IMR-90 (cell line): ENCODE data around the gene SPON1. TPM values are rescaled to one million over a fixed set of nuclear protein-coding genes. Genes with fewer than 3 reads are reported as not detected.

Experiments
- ATAC-seq: fragments of 200-7000 bp; cut with Tn5 transposase; 2 replicates; pipeline ENCODE4 v1.9.1; 2020; ENCODE audit warnings: low read depth, mild to moderate bottlenecking, moderate library complexity
- BruUV-seq: library from RNA; stranded (reverse); fragments of 400-500 nt; replicated peaks from 2 replicates; lab custom pipeline; 2021; lab: Mats Ljungman, UMichigan
- CTCF ChIA-PET: fragments of 300-600 bp; formaldehyde crosslinking; extraction: SDS; loops from one replicate; lab custom pipeline; 2021; ENCODE audit warnings: antibody characterized with exemption; lab: Yijun Ruan, JAX
- POLR2A ChIA-PET: fragments of 300-600 bp; sonication (Branson Sonifier 250); formaldehyde crosslinking; loops from one replicate; lab custom pipeline; 2022; ENCODE audit warnings: antibody characterized with exemption; ENCODE audit not compliant: unreplicated experiment; lab: Charles Lee
- DNase-seq: peaks from one replicate; pipeline ENCODE4 v3.0.0; 2013
- H2AFZ ChIP-seq: replicated peaks from 2 replicates; pipeline ENCODE3; 2013; ENCODE audit warnings: low read length, mild to moderate bottlenecking; ENCODE audit not compliant: poor library complexity
- H2AK5ac ChIP-seq: 2 replicates; pipeline ENCODE4 v1.6.1; 2013; ENCODE audit warnings: low read depth, low read length, inconsistent platforms
- H2AK9ac ChIP-seq: replicated peaks from 2 replicates; pipeline ENCODE3; 2013; ENCODE audit warnings: mild to moderate bottlenecking, low read depth, low read length, moderate library complexity; ENCODE audit not compliant: poor library complexity
- H2BK120ac ChIP-seq: 2 replicates; pipeline ENCODE4 v1.6.1; 2013; ENCODE audit warnings: low read depth, low read length, inconsistent platforms
- H2BK15ac ChIP-seq: 3 replicates; pipeline ENCODE4 v1.6.1; 2013; ENCODE audit warnings: low read depth, low read length, inconsistent platforms
- H2BK20ac ChIP-seq: 2 replicates; pipeline ENCODE4 v1.6.1; 2013; ENCODE audit warnings: low read depth, mild to moderate bottlenecking, inconsistent platforms, low read length, moderate library complexity
- H2BK5ac ChIP-seq: 2 replicates; pipeline ENCODE4 v1.6.1; 2013; ENCODE audit warnings: mild to moderate bottlenecking, low read depth, low read length, inconsistent platforms; ENCODE audit not compliant: poor library complexity, severe bottlenecking
- H3K14ac ChIP-seq: replicated peaks from 2 replicates; pipeline ENCODE4 v1.6.1; 2013; ENCODE audit warnings: low read depth, low read length, inconsistent platforms
- H3K18ac ChIP-seq: 2 replicates; pipeline ENCODE4 v1.6.1; 2013; ENCODE audit warnings: low read depth, low read length, control low read depth
- H3K23ac ChIP-seq: 2 replicates; pipeline ENCODE4 v1.6.1; 2013; ENCODE audit warnings: low read depth, low read length, inconsistent platforms
- H3K27ac ChIP-seq: 2 replicates; pipeline ENCODE4 v1.5.1; 2013; ENCODE audit warnings: mild to moderate bottlenecking, control low read depth, low read length; ENCODE audit not compliant: insufficient read depth
- H3K27me3 ChIP-seq: 2 replicates; pipeline ENCODE4 v1.6.1; 2013; ENCODE audit warnings: low read length; ENCODE audit not compliant: control insufficient read depth, insufficient read depth
- H3K36me3 ChIP-seq: 2 replicates; pipeline ENCODE4 v1.6.1; 2013; ENCODE audit warnings: low read length, mixed read lengths; ENCODE audit not compliant: control insufficient read depth, insufficient read depth
- H3K4ac ChIP-seq: 2 replicates; pipeline ENCODE4 v1.6.1; 2013; ENCODE audit warnings: low read depth, low read length, inconsistent platforms
- H3K4me1 ChIP-seq: 2 replicates; pipeline ENCODE4 v1.6.1; 2013; ENCODE audit warnings: low read length, mixed read lengths; ENCODE audit not compliant: control insufficient read depth, insufficient read depth
- H3K4me2 ChIP-seq: 2 replicates; pipeline ENCODE4 v1.6.1; 2013; ENCODE audit warnings: low read depth, mild to moderate bottlenecking, control low read depth, low read length, moderate library complexity
- H3K4me3 ChIP-seq: 2 replicates; pipeline ENCODE4 v1.5.1; 2013; ENCODE audit warnings: low read depth, mild to moderate bottlenecking, control low read depth, low read length, moderate library complexity; ENCODE audit not compliant: insufficient read depth
- H3K56ac ChIP-seq: 2 replicates; pipeline ENCODE4 v1.6.1; 2013; ENCODE audit warnings: low read length, inconsistent platforms; ENCODE audit not compliant: insufficient read depth; ENCODE audit errors: extremely low read depth
- H3K79me1 ChIP-seq, 2 experiments: 2 replicates each; pipeline ENCODE4 v1.6.1; 2013; ENCODE audit warnings: low read length in 2 of 2, inconsistent platforms in 1 of 2, low read depth in 1 of 2
- H3K9ac ChIP-seq: 2 replicates; pipeline ENCODE4 v1.6.1; 2013; ENCODE audit warnings: low read depth, low read length, control low read depth
- H3K9me1 ChIP-seq: 2 replicates; pipeline ENCODE4 v1.6.1; 2013; ENCODE audit warnings: low read length, inconsistent platforms; ENCODE audit not compliant: insufficient read depth
- H3K9me3 ChIP-seq: 2 replicates; pipeline ENCODE4 v1.6.1; 2013; ENCODE audit warnings: low read length; ENCODE audit not compliant: control insufficient read depth, insufficient read depth
- H4K20me1 ChIP-seq: 2 replicates; pipeline ENCODE4 v1.6.1; 2013; ENCODE audit warnings: low read length, inconsistent platforms; ENCODE audit not compliant: insufficient read depth
- H4K5ac ChIP-seq: 2 replicates; pipeline ENCODE4 v1.6.1; 2013; ENCODE audit warnings: mild to moderate bottlenecking, low read depth, low read length, control low read depth
- H4K8ac ChIP-seq, 2 experiments: 2 replicates each; pipeline ENCODE4 v1.6.1; 2013; ENCODE audit warnings: low read depth in 2 of 2, low read length in 2 of 2, control low read depth in 1 of 2, inconsistent platforms in 1 of 2
- H4K91ac ChIP-seq: 2 replicates; pipeline ENCODE4 v1.6.1; 2013; ENCODE audit warnings: low read depth, low read length, inconsistent platforms; ENCODE audit not compliant: insufficient read depth
- BHLHE40 ChIP-seq: fragments of 150-350 bp; IDR thresholded peaks from 2 replicates; pipeline ENCODE4 v1.6.1; 2016; ENCODE audit warnings: mild to moderate bottlenecking, low read depth, low read length
- CEBPB ChIP-seq: IDR thresholded peaks from 2 replicates; pipeline ENCODE4 v1.6.1; 2012; ENCODE audit warnings: low read depth, low read length, improper control_type of control experiment
- CHD1 ChIP-seq: IDR thresholded peaks from 2 replicates; pipeline ENCODE4 v1.6.1; 2012; ENCODE audit warnings: low read depth, low read length, improper control_type of control experiment
- FOS ChIP-seq: fragments of 150-350 bp; IDR thresholded peaks from 2 replicates; pipeline ENCODE4 v1.6.1; 2016; ENCODE audit warnings: low read depth, low read length
- RAD21 ChIP-seq: IDR thresholded peaks from 2 replicates; pipeline ENCODE4 v1.6.1; 2012; ENCODE audit warnings: low read length, improper control_type of control experiment
- RCOR1 ChIP-seq: IDR thresholded peaks from 2 replicates; pipeline ENCODE4 v1.6.1; 2012; ENCODE audit warnings: mild to moderate bottlenecking, low read length, improper control_type of control experiment; ENCODE audit not compliant: insufficient replicate concordance
- RFX5 ChIP-seq: IDR thresholded peaks from 2 replicates; pipeline ENCODE4 v1.8.0; 2012; ENCODE audit warnings: low read depth, mild to moderate bottlenecking, low read length, moderate library complexity
- SMC3 ChIP-seq: fragments of 150-350 bp; IDR thresholded peaks from 2 replicates; pipeline ENCODE4 v1.6.1; 2016; ENCODE audit warnings: low read depth, mild to moderate bottlenecking, antibody characterized with exemption, low read length, moderate library complexity
- WGBS, 2 experiments: methylation state at CpG; one replicate each; pipeline versions ENCODE4 v1.1.5 to v1.1.7; 2013; ENCODE audit warnings: missing lambda C conversion rate in 2 of 2; ENCODE audit not compliant: insufficient read length in 1 of 2; ENCODE audit errors: extremely low coverage in 2 of 2; 5-methylcytosine and 5-hydroxymethylcytosine counted together
- dilution Hi-C: fragments of 300-500 bp; cut with HindIII; formaldehyde crosslinking; loops from one replicate; pipeline ENCODE4 v1.14.3; 2018; ENCODE audit warnings: low sequenced_read_pairs; ENCODE audit not compliant: unreplicated experiment
- in situ Hi-C: fragments of 300-500 bp; cut with MboI; formaldehyde crosslinking; loops from 3 replicates; pipeline ENCODE4 v1.14.3; 2019; ENCODE audit warnings: low sequenced_read_pairs, inconsistent platforms, mixed read lengths
- intact Hi-C: fragments of 100-400 bp; cut with micrococcal nuclease; formaldehyde crosslinking; loops from 2 replicates; pipeline ENCODE4 v1.10.0; 2022
- polyA plus RNA-seq, 3 experiments: library from polyadenylated mRNA; depleted of rRNA; stranded (reverse); fragments of >200 nt; gene quantifications; 2 replicates each; pipeline ENCODE4 v1.2.3, GENCODE V29; 2012; ENCODE audit warnings: low replicate concordance in 1 of 3
- total RNA-seq: library from RNA; depleted of rRNA; stranded (reverse); fragments of >200 nt; gene quantifications from 2 replicates; pipeline ENCODE4 v1.2.3, GENCODE V29; 2012
- TF ChIP-seq, protein P1 (sequence below): fragments of 150-350 bp; IDR thresholded peaks from 2 replicates; pipeline ENCODE4 v1.6.1; 2017; ENCODE audit warnings: mild to moderate bottlenecking, antibody characterized with exemption, low read length, low read depth
- TF ChIP-seq, protein P2 (sequence below): conservative IDR thresholded peaks from 2 replicates; pipeline ENCODE4 v1.5.1; 2012; ENCODE audit warnings: mild to moderate bottlenecking, low read depth, low read length, improper control_type of control experiment

SPON1 gene
- total and polyA plus RNA-seq, 2 of the 4 experiments (the other 2 are of a cell fraction), result 0.62 to 0.72 TPM

DNA sequence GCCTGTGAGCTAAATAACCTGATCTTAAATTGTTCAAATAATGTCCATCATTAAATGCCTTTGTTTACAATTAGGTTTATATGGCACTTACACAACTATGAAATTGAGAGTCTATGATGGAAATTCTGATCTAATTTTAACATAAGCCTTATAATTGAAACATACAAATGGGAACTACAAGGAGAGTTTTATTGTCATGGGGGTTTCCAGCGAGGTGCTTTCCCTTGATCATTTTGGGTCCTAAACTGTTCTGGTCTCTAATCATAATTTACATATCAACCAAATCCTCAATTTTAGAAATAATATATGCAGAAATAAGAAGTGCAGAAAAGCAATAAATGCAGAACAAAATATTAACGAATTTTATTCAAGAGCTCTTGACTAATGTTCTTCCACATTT, 351.6 kb downstream of the SPON1 start:
- no peak overlapping the region for H3K4me2 ChIP-seq
- H3K23ac ChIP-seq, result no peak overlapping the region
- TF ChIP-seq, protein P1, sequence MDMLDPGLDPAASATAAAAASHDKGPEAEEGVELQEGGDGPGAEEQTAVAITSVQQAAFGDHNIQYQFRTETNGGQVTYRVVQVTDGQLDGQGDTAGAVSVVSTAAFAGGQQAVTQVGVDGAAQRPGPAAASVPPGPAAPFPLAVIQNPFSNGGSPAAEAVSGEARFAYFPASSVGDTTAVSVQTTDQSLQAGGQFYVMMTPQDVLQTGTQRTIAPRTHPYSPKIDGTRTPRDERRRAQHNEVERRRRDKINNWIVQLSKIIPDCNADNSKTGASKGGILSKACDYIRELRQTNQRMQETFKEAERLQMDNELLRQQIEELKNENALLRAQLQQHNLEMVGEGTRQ, result no peak
- TF ChIP-seq RAD21, result no peak
- TF ChIP-seq RCOR1, result no peak
- no peak for TF ChIP-seq BHLHE40
- TF ChIP-seq SMC3, result no peak
- TF ChIP-seq, protein P2, sequence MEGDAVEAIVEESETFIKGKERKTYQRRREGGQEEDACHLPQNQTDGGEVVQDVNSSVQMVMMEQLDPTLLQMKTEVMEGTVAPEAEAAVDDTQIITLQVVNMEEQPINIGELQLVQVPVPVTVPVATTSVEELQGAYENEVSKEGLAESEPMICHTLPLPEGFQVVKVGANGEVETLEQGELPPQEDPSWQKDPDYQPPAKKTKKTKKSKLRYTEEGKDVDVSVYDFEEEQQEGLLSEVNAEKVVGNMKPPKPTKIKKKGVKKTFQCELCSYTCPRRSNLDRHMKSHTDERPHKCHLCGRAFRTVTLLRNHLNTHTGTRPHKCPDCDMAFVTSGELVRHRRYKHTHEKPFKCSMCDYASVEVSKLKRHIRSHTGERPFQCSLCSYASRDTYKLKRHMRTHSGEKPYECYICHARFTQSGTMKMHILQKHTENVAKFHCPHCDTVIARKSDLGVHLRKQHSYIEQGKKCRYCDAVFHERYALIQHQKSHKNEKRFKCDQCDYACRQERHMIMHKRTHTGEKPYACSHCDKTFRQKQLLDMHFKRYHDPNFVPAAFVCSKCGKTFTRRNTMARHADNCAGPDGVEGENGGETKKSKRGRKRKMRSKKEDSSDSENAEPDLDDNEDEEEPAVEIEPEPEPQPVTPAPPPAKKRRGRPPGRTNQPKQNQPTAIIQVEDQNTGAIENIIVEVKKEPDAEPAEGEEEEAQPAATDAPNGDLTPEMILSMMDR, result no peak
- TF ChIP-seq CEBPB, result no peak
- no peak for TF ChIP-seq FOS
- TF ChIP-seq RFX5, result no peak
- no peak for TF ChIP-seq CHD1
- H3K4me1 ChIP-seq, result peaks cover 26% of the 10 kb centered on the region
- no TSS peak for BruUV-seq
- no peak overlapping the region for H4K91ac ChIP-seq
- no peak overlapping the region for H4K5ac ChIP-seq
- H2BK5ac ChIP-seq, result no peak overlapping the region
- H2BK20ac ChIP-seq, result no peak overlapping the region
- H3K18ac ChIP-seq, result no peak overlapping the region
- H2AK9ac ChIP-seq, result no peak overlapping the region
- H3K9me1 ChIP-seq, result peaks cover 28% of the 10 kb centered on the region
- peaks cover 27 to 80% of the 10 kb centered on the region in 2 experiments for H3K79me1 ChIP-seq
- no peak overlapping the region for H3K4ac ChIP-seq
- H2BK120ac ChIP-seq, result no peak overlapping the region
- intact Hi-C loops (no loop called here), dilution Hi-C loops (loop anchor here (25.0 kb wide), 1 partner anchor 148 kb away; no protein-coding TSS in a partner anchor), in situ Hi-C loops (no loop called here)
- no peaks in the 10 kb centered on the region for H3K9me3 ChIP-seq
- H2AFZ ChIP-seq, result no peak overlapping the region
- H4K20me1 ChIP-seq, result peaks cover 74% of the 10 kb centered on the region
- H3K27me3 ChIP-seq, result no peaks in the 10 kb centered on the region
- H3K9ac ChIP-seq, result no peak overlapping the region
- no CpG with 5 or more reads among the region's 2 CpGs for WGBS, 2 experiments
- H2BK15ac ChIP-seq, result no peak overlapping the region
- no peak overlapping the region for H3K4me3 ChIP-seq
- no peak overlapping the region for H3K14ac ChIP-seq
- H2AK5ac ChIP-seq, result no peak overlapping the region
- ChIA-PET POLR2A (no interaction called here), CTCF (interaction anchor here (1.0 kb wide), 1 partner anchor 141 kb away, joined by 4 read pairs; no protein-coding TSS in a partner anchor)
- DNase-seq (no peak), ATAC-seq (no peak)
- no peak overlapping the region for H3K56ac ChIP-seq
- H3K27ac ChIP-seq, result no peak overlapping the region
- H3K36me3 ChIP-seq, result no peaks in the 10 kb centered on the region
- H4K8ac ChIP-seq, result no peak overlapping the region
